ENCODE data around the gene MEGF11. TPM values are rescaled to one million over a fixed set of nuclear protein-coding genes. Genes with fewer than 3 reads are reported as not detected.

Gene MEGF11
- total RNA-seq, 1 experiment from 2014 or later = 0.09 TPM

DNA sequence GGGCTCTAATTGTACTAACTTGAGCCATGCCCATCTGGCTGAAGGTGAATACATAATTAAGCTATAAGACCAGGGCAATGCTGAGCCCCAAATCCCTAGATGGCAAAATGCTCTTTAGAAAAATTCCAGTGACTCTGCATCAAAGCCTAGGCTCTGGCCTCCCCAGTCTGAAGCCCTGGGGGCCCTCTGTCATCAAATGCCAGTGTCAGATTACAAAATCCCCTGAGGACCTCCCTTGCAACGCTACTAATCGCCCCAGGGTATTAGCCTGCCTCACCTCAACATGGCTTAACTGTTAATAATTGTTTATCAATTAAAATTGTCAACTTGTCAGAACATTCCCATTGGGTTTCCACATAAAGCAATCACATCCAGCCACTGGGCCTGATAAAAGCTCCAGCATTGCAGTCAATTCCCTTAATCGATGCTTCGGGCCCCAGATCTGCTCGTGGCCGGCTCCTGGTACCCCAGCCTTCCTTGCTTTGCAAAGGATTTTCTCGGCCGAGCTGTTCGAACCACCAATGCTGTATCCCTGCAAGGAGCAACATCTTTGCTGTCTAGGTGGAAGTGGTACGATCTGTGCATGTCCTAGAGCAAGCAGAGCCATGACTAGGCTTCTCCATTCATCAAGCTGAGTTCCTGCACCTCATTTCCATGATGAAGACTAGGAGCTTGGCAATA is 151.7 kb downstream of the MEGF11 start:
- intact Hi-C loops (cut with micrococcal nuclease) = no loop called here
- ChIA-PET CTCF (no interaction called here), POLR2A (interaction anchor here (0.7 kb wide), 1 partner anchor 1714 kb away, joined by 3 read pairs; no protein-coding TSS in a partner anchor)
- no peaks in the 10 kb centered on the region for H3K4me1 Mint-ChIP-seq (ENCODE audit: insufficient read depth, unreplicated experiment)
- no peak overlapping the region for H3K4me3 Mint-ChIP-seq (ENCODE audit: unreplicated experiment)
- peaks cover 81% of the 10 kb centered on the region for H3K27me3 Mint-ChIP-seq (ENCODE audit: insufficient read depth, unreplicated experiment)
- TF ChIP-seq, protein P1, sequence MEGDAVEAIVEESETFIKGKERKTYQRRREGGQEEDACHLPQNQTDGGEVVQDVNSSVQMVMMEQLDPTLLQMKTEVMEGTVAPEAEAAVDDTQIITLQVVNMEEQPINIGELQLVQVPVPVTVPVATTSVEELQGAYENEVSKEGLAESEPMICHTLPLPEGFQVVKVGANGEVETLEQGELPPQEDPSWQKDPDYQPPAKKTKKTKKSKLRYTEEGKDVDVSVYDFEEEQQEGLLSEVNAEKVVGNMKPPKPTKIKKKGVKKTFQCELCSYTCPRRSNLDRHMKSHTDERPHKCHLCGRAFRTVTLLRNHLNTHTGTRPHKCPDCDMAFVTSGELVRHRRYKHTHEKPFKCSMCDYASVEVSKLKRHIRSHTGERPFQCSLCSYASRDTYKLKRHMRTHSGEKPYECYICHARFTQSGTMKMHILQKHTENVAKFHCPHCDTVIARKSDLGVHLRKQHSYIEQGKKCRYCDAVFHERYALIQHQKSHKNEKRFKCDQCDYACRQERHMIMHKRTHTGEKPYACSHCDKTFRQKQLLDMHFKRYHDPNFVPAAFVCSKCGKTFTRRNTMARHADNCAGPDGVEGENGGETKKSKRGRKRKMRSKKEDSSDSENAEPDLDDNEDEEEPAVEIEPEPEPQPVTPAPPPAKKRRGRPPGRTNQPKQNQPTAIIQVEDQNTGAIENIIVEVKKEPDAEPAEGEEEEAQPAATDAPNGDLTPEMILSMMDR (IDR thresholded peaks at IDR 0.05; ENCODE audit: unreplicated experiment) = no peak
- DNase-seq (ENCODE audit: unreplicated experiment) = no peak
- H3K27ac Mint-ChIP-seq (ENCODE audit: low read depth, unreplicated experiment) = no peak overlapping the region
- no peaks in the 10 kb centered on the region for H3K9me3 Mint-ChIP-seq (ENCODE audit: unreplicated experiment)
- BruUV-seq (replicated peaks) = no TSS peak
- H3K36me3 Mint-ChIP-seq (ENCODE audit: insufficient read depth, unreplicated experiment) = no peaks in the 10 kb centered on the region

DNA sequence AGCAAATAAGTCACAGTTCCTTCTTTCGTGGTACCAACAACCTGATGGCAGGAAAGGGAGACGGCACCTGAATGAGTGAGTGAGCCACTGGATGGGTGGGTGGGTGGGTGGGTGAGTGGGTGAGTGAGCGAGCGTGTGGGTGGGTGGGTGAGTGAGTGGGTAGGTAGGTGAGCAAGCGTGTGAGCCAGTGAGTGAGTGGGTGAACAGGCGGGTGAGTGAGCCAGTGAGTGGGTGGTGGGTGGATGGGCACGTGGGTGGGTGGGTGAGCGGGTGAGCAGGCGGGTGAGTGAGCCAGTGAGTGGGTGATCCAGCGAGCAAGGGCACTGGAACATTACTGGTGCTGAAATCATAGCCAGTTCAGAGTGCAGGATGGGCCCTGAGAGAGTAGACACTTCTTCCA is 152.8 kb downstream of the MEGF11 start:
- TF ChIP-seq, protein P1 (IDR thresholded peaks at IDR 0.05; ENCODE audit: unreplicated experiment) = no peak
- intact Hi-C loops (cut with micrococcal nuclease) = no loop called here
- ChIA-PET POLR2A (no interaction called here), CTCF (no interaction called here)
- Mint-ChIP-seq H3K27me3 (ENCODE audit: insufficient read depth, unreplicated experiment) (peaks cover 71% of the 10 kb centered on the region), H3K27ac (ENCODE audit: low read depth, unreplicated experiment) (no peak overlapping the region), H3K36me3 (ENCODE audit: insufficient read depth, unreplicated experiment) (no peaks in the 10 kb centered on the region), H3K4me3 (ENCODE audit: unreplicated experiment) (no peak overlapping the region), H3K9me3 (ENCODE audit: unreplicated experiment) (no peaks in the 10 kb centered on the region), H3K4me1 (ENCODE audit: insufficient read depth, unreplicated experiment) (no peaks in the 10 kb centered on the region)
- no TSS peak for BruUV-seq (replicated peaks)
- no peak for DNase-seq (ENCODE audit: unreplicated experiment)

DNA sequence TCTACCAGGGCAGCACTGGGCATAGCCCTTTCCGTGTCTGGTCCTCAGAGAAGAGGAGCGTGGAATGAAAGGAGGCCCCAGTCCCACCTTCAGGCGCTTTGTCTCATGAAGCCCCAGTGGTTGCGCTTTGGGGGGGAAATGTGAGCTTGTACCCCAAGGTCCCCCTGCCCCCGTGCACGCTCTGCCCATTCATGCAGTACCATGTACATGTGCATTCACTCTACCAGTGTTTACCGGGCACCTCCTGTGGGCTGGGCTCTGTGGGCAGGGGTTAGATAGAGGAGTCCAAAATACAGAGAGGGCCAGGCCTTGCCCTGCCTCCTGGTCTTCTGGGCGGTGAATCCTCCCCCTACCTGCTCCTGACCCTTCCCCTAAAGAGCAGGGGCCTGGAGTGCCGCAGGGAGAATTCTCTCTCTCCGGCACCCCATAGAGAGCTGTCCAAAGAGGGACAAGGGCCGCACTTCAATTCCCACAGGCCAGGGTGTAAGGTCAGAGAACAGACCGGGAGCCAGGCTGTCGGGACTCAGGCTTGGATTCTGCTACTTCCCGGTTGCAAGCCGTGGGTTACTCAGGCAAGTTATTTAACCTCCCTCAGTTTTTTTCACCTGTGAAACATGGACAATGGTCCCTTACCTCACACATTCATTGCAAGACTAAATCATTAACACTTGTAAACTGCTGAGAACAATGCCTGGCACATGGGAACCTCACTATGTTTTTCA is 153.4 kb downstream of the MEGF11 start:
- DNase-seq (ENCODE audit: unreplicated experiment) = no peak
- Mint-ChIP-seq H3K27ac (ENCODE audit: low read depth, unreplicated experiment) (no peak overlapping the region), H3K4me1 (ENCODE audit: insufficient read depth, unreplicated experiment) (no peaks in the 10 kb centered on the region), H3K9me3 (ENCODE audit: unreplicated experiment) (no peaks in the 10 kb centered on the region), H3K27me3 (ENCODE audit: insufficient read depth, unreplicated experiment) (peaks cover 77% of the 10 kb centered on the region), H3K4me3 (ENCODE audit: unreplicated experiment) (no peak overlapping the region), H3K36me3 (ENCODE audit: insufficient read depth, unreplicated experiment) (no peaks in the 10 kb centered on the region)
- BruUV-seq (replicated peaks) = no TSS peak
- intact Hi-C loops (cut with micrococcal nuclease) = no loop called here
- POLR2A ChIA-PET = no interaction called here
- TF ChIP-seq, protein P1 (IDR thresholded peaks at IDR 0.05; ENCODE audit: unreplicated experiment) = no peak
- CTCF ChIA-PET = no interaction called here

DNA sequence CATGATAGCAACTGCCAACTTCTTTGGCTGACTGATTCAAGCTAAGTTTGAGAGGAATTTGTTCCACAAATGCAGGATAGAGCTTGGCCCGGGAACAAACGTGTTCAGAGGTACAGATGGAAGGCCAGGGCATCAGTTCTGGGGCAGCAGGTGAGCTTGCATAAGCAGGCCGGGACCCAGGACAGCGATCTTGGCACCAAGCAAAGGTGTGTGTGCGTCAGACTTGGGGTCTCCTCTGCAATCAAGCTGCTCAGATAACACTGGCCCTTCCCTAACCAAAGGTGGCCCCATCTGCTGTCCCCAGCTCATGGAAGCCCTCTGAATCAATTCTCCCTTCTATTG is 155.6 kb downstream of the MEGF11 start:
- POLR2A ChIA-PET = no interaction called here
- CTCF ChIA-PET = no interaction called here
- peaks cover 77% of the 10 kb centered on the region for H3K27me3 Mint-ChIP-seq (ENCODE audit: insufficient read depth, unreplicated experiment)

More for the DNA sequence above, 155.6 kb downstream of the MEGF11 start:
- intact Hi-C loops (cut with micrococcal nuclease) = no loop called here
- no peaks in the 10 kb centered on the region for H3K4me1 Mint-ChIP-seq (ENCODE audit: insufficient read depth, unreplicated experiment)
- H3K9me3 Mint-ChIP-seq (ENCODE audit: unreplicated experiment) = no peaks in the 10 kb centered on the region
- DNase-seq (ENCODE audit: unreplicated experiment) = no peak
- no peak overlapping the region for H3K27ac Mint-ChIP-seq (ENCODE audit: low read depth, unreplicated experiment)
- no peaks in the 10 kb centered on the region for H3K36me3 Mint-ChIP-seq (ENCODE audit: insufficient read depth, unreplicated experiment)
- H3K4me3 Mint-ChIP-seq (ENCODE audit: unreplicated experiment) = no peak overlapping the region
- TF ChIP-seq, protein P1 (IDR thresholded peaks at IDR 0.05; ENCODE audit: unreplicated experiment) = no peak
- BruUV-seq (replicated peaks) = no TSS peak
